HepG2 (cell line): Measurements from ENCODE around the gene PPP1R27. TPM values are rescaled to one million over a fixed set of nuclear protein-coding genes. Genes with fewer than 3 reads are reported as not detected.

Experiments used
- ERF ChIP-seq: IDR thresholded peaks from 2 replicates; pipeline ENCODE4 v1.6.1; 2018; ENCODE audit warnings: missing biosample characterization, missing genetic modification reagents
- GATAD2A ChIP-seq: IDR thresholded peaks from 2 replicates; pipeline ENCODE4 v1.6.1; 2016
- NR2F6 ChIP-seq, 2 experiments: IDR thresholded peaks; 2 replicates each; pipeline ENCODE4 v1.6.1; 2016; ENCODE audit warnings: antibody characterized with exemption in 1 of 2, mild to moderate bottlenecking in 1 of 2
- SNAPC2 ChIP-seq: sonication (generic); formaldehyde crosslinking; IDR thresholded peaks from 2 replicates; pipeline ENCODE4 v1.8.1; 2022; ENCODE audit warnings: mild to moderate bottlenecking, missing genetic modification reagents
- ZBTB7B ChIP-seq: sonication (generic); formaldehyde crosslinking; IDR thresholded peaks from 2 replicates; pipeline ENCODE4 v1.4.0; 2020; ENCODE audit warnings: missing genetic modification reagents
- ZFP41 ChIP-seq: sonication (generic); formaldehyde crosslinking; IDR thresholded peaks from 2 replicates; pipeline ENCODE4 v1.4.0; 2020; ENCODE audit warnings: mild to moderate bottlenecking, missing genetic modification reagents, borderline replicate concordance
- ZNF354B ChIP-seq: sonication (generic); formaldehyde crosslinking; IDR thresholded peaks from 2 replicates; pipeline ENCODE4 v1.8.0; 2022; ENCODE audit warnings: mild to moderate bottlenecking, missing genetic modification reagents
- ZNF768 ChIP-seq: sonication (generic); formaldehyde crosslinking; IDR thresholded peaks from 2 replicates; pipeline ENCODE4 v1.4.0; 2020; ENCODE audit warnings: missing genetic modification reagents
- polyA plus RNA-seq, 8 experiments: library from polyadenylated mRNA; depleted of rRNA in 3 of 8; stranded (reverse) in 7 of 8; unstranded in 1 of 8; fragments of >200 nt; fragmentation: Illumina TruSeq in 4 of 8; extraction: Trizol in 4 of 8; gene quantifications; 2 replicates each; pipeline versions ENCODE4 v1.2.1 to v1.2.3, GENCODE V29; 2011 to 2016; ENCODE audit warnings: low read depth in 4 of 8, missing spikeins in 1 of 8, mixed read lengths in 1 of 8; ENCODE audit not compliant: insufficient read depth in 1 of 8
- total RNA-seq, 5 experiments: library from RNA; depleted of rRNA; stranded (reverse); fragments of >200 nt; fragmentation: Illumina TruSeq; extraction: Trizol; gene quantifications; 2 replicates each; pipeline ENCODE4 v1.2.3, GENCODE V29; 2016; ENCODE audit warnings: low read depth in 1 of 5
- TF ChIP-seq, protein P1 (sequence below): IDR thresholded peaks from 2 replicates; pipeline ENCODE4 v1.6.1; 2016; ENCODE audit warnings: control low read depth
- TF ChIP-seq, protein P2 (sequence below): sonication (generic); formaldehyde crosslinking; IDR thresholded peaks from 2 replicates; pipeline ENCODE4 v1.5.0; 2020; ENCODE audit warnings: missing genetic modification reagents

The PPP1R27 gene
- total and polyA plus RNA-seq, 2 of the 13 experiments (the other 11 are each of a cell fraction or from before 2014, with no cell fraction given) = 0.17 to 1.00 TPM

DNA sequence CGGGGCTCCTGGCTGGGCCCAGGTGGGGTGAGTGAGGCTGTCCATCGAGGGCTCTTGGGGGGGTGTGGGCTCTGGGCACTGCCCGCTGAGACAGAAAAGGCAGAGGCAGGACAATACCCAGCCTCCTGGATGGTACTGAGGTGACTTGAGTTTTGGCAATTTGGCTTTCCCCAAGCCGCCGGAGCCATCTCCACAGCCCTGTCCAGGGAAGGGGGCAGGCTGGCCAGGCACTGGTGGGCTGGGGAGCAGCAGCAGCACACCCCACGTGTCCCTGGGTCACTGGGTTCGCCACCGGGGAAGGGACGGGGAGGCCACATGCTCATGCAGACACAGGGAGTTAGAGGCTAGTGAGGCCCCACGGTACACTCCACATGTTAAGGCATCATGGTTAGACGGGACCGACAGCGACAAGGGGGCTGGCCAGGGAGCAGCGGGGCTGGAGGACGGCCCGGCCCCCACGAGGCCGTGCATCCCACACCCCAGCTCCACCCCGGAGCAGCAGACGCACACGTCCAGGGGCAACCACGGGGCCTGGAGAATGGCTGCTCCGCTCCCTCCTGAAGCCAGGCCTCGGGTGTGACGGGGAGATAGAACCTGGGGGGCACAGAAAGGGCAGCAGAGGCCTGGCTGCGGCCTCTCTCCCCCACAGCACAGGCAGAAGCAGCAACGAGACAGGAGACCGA is 33.3 kb upstream of the PPP1R27 start (continued):
- TF ChIP-seq ZNF354B (0 out of 2 replicates have a peak, but pooled peaks have one; percentile 72), ERF (CRISPR knock-in tag) (0 out of 2 replicates have a peak, but pooled peaks have one; percentile 8), ZBTB7B (CRISPR knock-in tag) (no peak), GATAD2A (no peak), ZFP41 (CRISPR knock-in tag) (no peak), NR2F6 (IDR thresholded peaks at IDR 0.05) (no peak), NR2F6 (CRISPR knock-in tag; IDR thresholded peaks at IDR 0.05) (no peak), ZNF768 (CRISPR knock-in tag) (peak; percentile 70; the same call in 1 of the 2 replicates), SNAPC2 (0 out of 2 replicates have a peak, but pooled peaks have one; percentile 57)
- TF ChIP-seq, protein P1, sequence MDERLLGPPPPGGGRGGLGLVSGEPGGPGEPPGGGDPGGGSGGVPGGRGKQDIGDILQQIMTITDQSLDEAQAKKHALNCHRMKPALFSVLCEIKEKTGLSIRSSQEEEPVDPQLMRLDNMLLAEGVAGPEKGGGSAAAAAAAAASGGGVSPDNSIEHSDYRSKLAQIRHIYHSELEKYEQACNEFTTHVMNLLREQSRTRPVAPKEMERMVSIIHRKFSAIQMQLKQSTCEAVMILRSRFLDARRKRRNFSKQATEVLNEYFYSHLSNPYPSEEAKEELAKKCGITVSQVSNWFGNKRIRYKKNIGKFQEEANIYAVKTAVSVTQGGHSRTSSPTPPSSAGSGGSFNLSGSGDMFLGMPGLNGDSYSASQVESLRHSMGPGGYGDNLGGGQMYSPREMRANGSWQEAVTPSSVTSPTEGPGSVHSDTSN (CRISPR knock-in tag) = no peak
- TF ChIP-seq, protein P2, sequence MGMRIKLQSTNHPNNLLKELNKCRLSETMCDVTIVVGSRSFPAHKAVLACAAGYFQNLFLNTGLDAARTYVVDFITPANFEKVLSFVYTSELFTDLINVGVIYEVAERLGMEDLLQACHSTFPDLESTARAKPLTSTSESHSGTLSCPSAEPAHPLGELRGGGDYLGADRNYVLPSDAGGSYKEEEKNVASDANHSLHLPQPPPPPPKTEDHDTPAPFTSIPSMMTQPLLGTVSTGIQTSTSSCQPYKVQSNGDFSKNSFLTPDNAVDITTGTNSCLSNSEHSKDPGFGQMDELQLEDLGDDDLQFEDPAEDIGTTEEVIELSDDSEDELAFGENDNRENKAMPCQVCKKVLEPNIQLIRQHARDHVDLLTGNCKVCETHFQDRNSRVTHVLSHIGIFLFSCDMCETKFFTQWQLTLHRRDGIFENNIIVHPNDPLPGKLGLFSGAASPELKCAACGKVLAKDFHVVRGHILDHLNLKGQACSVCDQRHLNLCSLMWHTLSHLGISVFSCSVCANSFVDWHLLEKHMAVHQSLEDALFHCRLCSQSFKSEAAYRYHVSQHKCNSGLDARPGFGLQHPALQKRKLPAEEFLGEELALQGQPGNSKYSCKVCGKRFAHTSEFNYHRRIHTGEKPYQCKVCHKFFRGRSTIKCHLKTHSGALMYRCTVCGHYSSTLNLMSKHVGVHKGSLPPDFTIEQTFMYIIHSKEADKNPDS = peak; percentile 90; the same call in 1 of the 2 replicates
- TF ChIP-seq, all 625 proteins: peak for 179
